Stomach (tissue), 9 donors: ENCODE data around the gene APCDD1. TPM values are rescaled to one million over a fixed set of nuclear protein-coding genes. Genes with fewer than 3 reads are reported as not detected.

Source experiments
- DNase-seq, 2 donors: peaks; one replicate each; pipeline versions ENCODE4 v3.0.0 to v3.0.0-alpha.2; 2013 to 2019
- H3K27ac ChIP-seq, 5 donors: fragments of 200-600 bp in 4 of 5; sonication (generic) in 4 of 5; one replicate each; pipeline ENCODE4 v1.5.1; 2013 to 2019; ENCODE audit warnings: mild to moderate bottlenecking in 1 of 5, moderate library complexity in 1 of 5
- H3K27me3 ChIP-seq, 3 donors: fragments of 200-600 bp; sonication (generic); one replicate each; pipeline ENCODE4 v1.5.1; 2017 to 2019; ENCODE audit warnings: mixed run types in 1 of 3
- H3K36me3 ChIP-seq, 4 donors: fragments of 200-600 bp; sonication (generic); 1 replicate in 3 of 4; 2 replicates in 1 of 4; pipeline ENCODE4 v1.5.1; 2016 to 2019
- H3K4me1 ChIP-seq, 4 donors: fragments of 200-600 bp; sonication (generic); one replicate each; pipeline ENCODE4 v1.5.1; 2016 to 2019
- H3K4me3 ChIP-seq, 4 donors: fragments of 200-600 bp; sonication (generic) in 3 of 4; one replicate each; pipeline ENCODE4 v1.5.1; 2016 to 2019; ENCODE audit warnings: mild to moderate bottlenecking in 1 of 4
- H3K9me3 ChIP-seq, 4 donors: fragments of 200-600 bp; sonication (generic); one replicate each; pipeline ENCODE4 v1.5.1; 2016 to 2019
- EP300 ChIP-seq: sonication (generic); formaldehyde crosslinking; IDR thresholded peaks from one replicate; pipeline ENCODE4 v1.6.1; 2017; ENCODE audit warnings: antibody characterized with exemption
- POLR2A ChIP-seq, 4 donors: fragments of 450-650 bp; IDR thresholded peaks; one replicate each; pipeline ENCODE4 v1.6.1; 2016; ENCODE audit warnings: antibody characterized with exemption in 4 of 4, control low read depth in 2 of 4, mild to moderate bottlenecking in 1 of 4, moderate library complexity in 1 of 4
- POLR2AphosphoS5 ChIP-seq, 3 donors: sonication (generic); formaldehyde crosslinking; IDR thresholded peaks; one replicate each; pipeline ENCODE4 v1.6.1; 2016; ENCODE audit warnings: antibody characterized with exemption in 3 of 3
- WGBS, 5 donors: extraction: QIAGEN DNeasy Blood & Tissue Kit in 3 of 5; methylation state at CpG; one replicate each; pipeline versions ENCODE4 v1.1.5 to v1.1.7; 2013 to 2018; 5-methylcytosine and 5-hydroxymethylcytosine counted together
- intact Hi-C: fragments of 100-400 bp; cut with DNase I; formaldehyde crosslinking; loops from one replicate; pipeline ENCODE4 v1.15.1; 2023; ENCODE audit warnings: low total_unique reads
- polyA plus RNA-seq, 3 donors: library from polyadenylated mRNA; stranded (reverse); fragments of 200-250 nt; gene quantifications; one replicate each; pipeline ENCODE4 v1.2.3, GENCODE V29; 2013
- total RNA-seq, 5 donors: library from RNA; depleted of rRNA; stranded (reverse); fragments of >200 nt; gene quantifications; one replicate each; pipeline versions ENCODE4 v1.1.0 to v1.2.3, GENCODE V29; 2014 to 2016
- TF ChIP-seq, protein P1 (sequence below), 7 experiments: fragments of 450-650 bp in 4 of 7; fragments of 200-600 bp in 3 of 7; sonication (generic) in 3 of 7; IDR thresholded peaks; one replicate each; pipeline ENCODE4 v1.5.1; 2016 to 2019; ENCODE audit warnings: antibody characterized with exemption in 7 of 7, control low read depth in 2 of 7, mild to moderate bottlenecking in 1 of 7
- donor health status: healthy with polysubstance abuse.
- donor health status: Bipolar disorder and iron deficiency.
- donor health status: healthy.

APCDD1 gene
- total and polyA plus RNA-seq, 8 donors = 11.0 to 142 (median 25.9) TPM

DNA sequence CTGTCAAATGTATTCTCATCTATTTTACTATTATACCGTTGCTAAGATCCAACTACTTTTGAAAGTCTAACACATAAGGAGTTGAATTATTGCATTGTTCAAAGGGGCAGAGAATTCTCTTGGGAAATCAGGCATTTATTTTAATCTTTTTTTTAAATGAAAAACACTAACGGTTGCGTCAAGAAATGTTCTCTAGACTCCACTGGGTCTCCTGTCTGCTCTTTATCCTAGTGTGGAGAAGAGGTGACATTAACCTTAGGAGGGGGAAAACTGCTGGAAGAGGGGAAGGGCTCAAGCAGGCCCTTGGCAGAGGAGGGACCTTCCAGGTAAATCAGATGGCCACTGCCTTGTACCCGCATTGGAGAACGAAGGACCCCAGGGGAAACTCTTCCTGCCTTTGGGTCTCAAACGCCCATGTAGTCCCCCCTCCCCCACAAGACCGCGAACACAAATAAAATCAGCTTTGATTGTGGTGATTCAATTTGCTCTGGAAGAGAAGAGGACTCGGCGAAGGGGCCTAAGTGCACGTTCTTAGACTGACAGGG lies 1.1 kb upstream of the APCDD1 start:
- Histone ChIP-seq H3K27ac (peak overlapping the region; percentile 85 to 93 (median 90)), H3K4me1 (peaks cover 9 to 46% (median 30%) of the 10 kb centered on the region in 4 donors), H3K4me3 (peak overlapping the region in 2 of 4 donors; percentile 75 to 83), H3K27me3 (peaks cover 0 to 19% (median 16%) of the 10 kb centered on the region in 3 donors), H3K36me3 (no peaks in the 10 kb centered on the region), H3K9me3 (no peaks in the 10 kb centered on the region)
- no peak for TF ChIP-seq POLR2AphosphoS5 (IDR thresholded peaks at IDR 0.05)
- TF ChIP-seq POLR2A (IDR thresholded peaks at IDR 0.05) = no peak
- no peak for TF ChIP-seq EP300
- TF ChIP-seq, protein P1, sequence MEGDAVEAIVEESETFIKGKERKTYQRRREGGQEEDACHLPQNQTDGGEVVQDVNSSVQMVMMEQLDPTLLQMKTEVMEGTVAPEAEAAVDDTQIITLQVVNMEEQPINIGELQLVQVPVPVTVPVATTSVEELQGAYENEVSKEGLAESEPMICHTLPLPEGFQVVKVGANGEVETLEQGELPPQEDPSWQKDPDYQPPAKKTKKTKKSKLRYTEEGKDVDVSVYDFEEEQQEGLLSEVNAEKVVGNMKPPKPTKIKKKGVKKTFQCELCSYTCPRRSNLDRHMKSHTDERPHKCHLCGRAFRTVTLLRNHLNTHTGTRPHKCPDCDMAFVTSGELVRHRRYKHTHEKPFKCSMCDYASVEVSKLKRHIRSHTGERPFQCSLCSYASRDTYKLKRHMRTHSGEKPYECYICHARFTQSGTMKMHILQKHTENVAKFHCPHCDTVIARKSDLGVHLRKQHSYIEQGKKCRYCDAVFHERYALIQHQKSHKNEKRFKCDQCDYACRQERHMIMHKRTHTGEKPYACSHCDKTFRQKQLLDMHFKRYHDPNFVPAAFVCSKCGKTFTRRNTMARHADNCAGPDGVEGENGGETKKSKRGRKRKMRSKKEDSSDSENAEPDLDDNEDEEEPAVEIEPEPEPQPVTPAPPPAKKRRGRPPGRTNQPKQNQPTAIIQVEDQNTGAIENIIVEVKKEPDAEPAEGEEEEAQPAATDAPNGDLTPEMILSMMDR (IDR thresholded peaks at IDR 0.05) = no peak
- DNase-seq = no peak
- intact Hi-C loops = no loop called here
- 40 to 60% (median 45%) methylated on average over 11 of the region's 11 CpGs for WGBS, 5 donors

DNA sequence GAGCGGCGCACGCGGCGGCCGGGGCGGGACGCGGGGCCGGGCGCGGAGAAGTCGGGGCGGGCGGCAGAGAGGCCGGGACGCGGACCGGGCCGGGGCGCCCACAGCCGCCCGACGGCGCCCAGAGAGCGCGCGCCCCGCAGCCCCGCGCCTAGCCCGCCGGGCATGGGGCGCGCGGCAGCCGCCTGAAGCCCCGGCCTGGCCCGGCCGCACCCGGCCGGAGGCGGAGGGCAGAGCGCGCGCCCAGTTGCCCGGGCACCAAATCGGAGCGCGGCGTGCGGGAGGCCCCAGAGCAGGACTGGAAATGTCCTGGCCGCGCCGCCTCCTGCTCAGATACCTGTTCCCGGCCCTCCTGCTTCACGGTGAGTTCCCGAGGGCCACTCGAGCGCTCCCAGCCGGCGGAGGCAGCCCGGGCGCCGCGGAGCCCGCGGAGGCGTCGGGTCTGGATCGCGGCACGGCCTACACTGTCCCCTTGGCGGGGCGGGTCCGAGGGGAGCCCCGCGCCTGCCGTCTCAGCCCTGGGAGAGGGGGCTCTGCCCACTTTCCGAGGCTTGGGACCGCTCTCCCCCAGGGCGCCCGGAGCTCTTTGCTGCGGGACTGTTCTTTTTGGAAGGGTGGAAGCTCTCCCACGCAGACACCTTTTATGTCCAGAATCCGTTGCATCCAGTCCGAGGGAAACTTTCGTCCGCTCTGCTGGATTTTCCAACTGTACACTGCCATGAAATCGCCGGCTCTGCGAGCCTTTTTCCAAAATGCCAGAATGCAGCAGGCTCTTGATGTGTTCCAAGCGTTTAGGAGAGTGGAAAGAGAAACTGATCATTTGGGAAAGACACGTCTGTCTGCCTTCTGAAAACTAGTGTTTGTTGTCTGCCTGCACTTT lies 484 bp downstream of the APCDD1 start:
- Histone ChIP-seq H3K36me3 (no peaks in the 10 kb centered on the region), H3K27ac (peak overlapping the region; percentile 85 to 93 (median 90)), H3K9me3 (no peaks in the 10 kb centered on the region), H3K4me3 (peak overlapping the region; percentile 73 to 83 (median 78)), H3K27me3 (peaks cover 0 to 19% (median 16%) of the 10 kb centered on the region in 3 donors), H3K4me1 (peaks cover 9 to 49% (median 32%) of the 10 kb centered on the region in 4 donors)
- TF ChIP-seq, protein P1 (IDR thresholded peaks at IDR 0.05) = no peak
- no peak for TF ChIP-seq EP300
- peak in 1 of 3 donors; percentile 5 for TF ChIP-seq POLR2AphosphoS5 (IDR thresholded peaks at IDR 0.05)
- DNase-seq = peak; percentile 44 to 72
- intact Hi-C loops = no loop called here
- 0 to 3% (median 1%) methylated on average over 12 to 94 of the region's 94 CpGs for WGBS, 5 donors

DNA sequence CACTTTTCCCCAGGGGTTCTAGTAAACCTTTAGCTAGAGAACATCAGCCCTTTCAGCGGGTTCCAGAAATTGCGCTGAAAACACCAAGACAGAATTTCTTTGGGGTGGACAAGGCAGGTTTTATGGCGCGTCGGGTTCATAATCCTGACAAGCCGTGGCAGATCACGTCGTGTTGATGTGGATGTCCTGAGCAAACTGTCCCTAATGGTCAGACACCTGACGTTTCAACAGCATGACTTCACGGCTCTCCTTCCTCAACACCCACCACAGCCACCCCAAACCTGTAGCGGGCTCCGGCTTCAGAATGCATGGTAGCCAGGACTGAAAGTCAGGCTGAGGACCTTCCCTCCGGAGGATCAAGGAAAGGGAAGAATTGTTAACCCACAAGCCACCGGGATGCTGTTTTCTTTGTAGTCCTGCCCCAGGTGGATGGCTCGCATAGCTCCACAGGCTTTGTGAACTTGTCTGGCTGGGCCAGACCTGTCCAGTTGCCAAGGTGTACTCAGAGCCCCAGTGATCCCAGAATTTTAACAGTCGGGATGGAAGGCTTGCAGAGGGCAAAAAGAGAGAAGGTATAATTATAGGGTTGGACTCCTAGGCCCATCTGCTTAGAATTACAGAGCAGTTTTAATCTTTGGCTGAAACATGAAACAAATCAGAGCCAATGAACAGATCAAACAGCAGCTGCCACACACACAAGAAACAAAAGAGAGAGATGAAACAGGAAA lies 1.5 kb downstream of the APCDD1 start:
- TF ChIP-seq POLR2A (IDR thresholded peaks at IDR 0.05) = no peak
- TF ChIP-seq EP300 = no peak
- TF ChIP-seq, protein P1 (IDR thresholded peaks at IDR 0.05) = no peak
- no peak for TF ChIP-seq POLR2AphosphoS5 (IDR thresholded peaks at IDR 0.05)
- peak in 1 of 2 donors; percentile 26 for DNase-seq
- peaks cover 9 to 49% (median 35%) of the 10 kb centered on the region in 4 donors for H3K4me1 ChIP-seq
- H3K36me3 ChIP-seq = no peaks in the 10 kb centered on the region
- no peaks in the 10 kb centered on the region for H3K9me3 ChIP-seq
- intact Hi-C loops = no loop called here
- H3K27me3 ChIP-seq = peaks cover 0 to 19% (median 16%) of the 10 kb centered on the region in 3 donors
- 8 to 21% (median 12%) methylated on average over 16 of the region's 16 CpGs for WGBS, 5 donors
- H3K4me3 ChIP-seq = peak overlapping the region; percentile 73 to 83 (median 78)
- peak overlapping the region; percentile 85 to 93 (median 90) for H3K27ac ChIP-seq

DNA sequence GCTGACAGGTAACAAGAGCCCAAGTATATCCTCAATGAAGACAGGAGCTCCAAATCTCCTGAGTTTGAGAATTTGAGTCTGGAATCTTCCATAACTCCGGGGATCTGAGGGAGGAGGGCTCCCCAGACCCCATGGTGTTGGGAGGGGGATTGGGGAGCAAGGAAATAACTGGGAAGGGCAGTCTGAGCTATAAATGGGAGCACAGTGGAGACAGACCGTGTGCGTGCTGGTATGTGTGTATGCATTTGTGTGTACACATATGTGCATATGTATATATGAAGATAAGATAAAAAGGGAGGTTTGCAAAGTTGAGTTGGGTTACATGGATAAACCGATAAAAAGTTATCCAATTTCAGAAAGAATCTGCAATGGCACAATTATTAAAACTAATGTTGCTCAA lies 2.3 kb downstream of the APCDD1 start:
- intact Hi-C loops = no loop called here
- Histone ChIP-seq H3K27ac (peak overlapping the region in 1 of 5 donors; percentile 93), H3K36me3 (no peaks in the 10 kb centered on the region), H3K4me1 (peaks cover 9 to 49% (median 35%) of the 10 kb centered on the region in 4 donors), H3K4me3 (peak overlapping the region; percentile 73 to 83 (median 78)), H3K9me3 (no peaks in the 10 kb centered on the region), H3K27me3 (peaks cover 0 to 19% (median 16%) of the 10 kb centered on the region in 3 donors)
- TF ChIP-seq, protein P1 (IDR thresholded peaks at IDR 0.05) = no peak
- TF ChIP-seq EP300 (no peak), POLR2AphosphoS5 (IDR thresholded peaks at IDR 0.05) (no peak), POLR2A (IDR thresholded peaks at IDR 0.05) (no peak)
- 40 to 61% (median 55%) methylated on average over 4 of the region's 4 CpGs for WGBS, 5 donors
- DNase-seq = no peak
